Measurements from ENCODE around the gene ZNF512B. TPM values are rescaled to one million over a fixed set of nuclear protein-coding genes. Genes with fewer than 3 reads are reported as not detected.
"Not testable (repeated sequence)": the region's sequence is repeated elsewhere in the genome, so short reads cannot be mapped to it uniquely, and the experiment has no call there.

The ZNF512B gene
- total and polyA plus RNA-seq, 4 donors, result 1.8 to 11.8 (median 9.8) TPM

- peak overlapping the region in 1 of 2 donors; percentile 16 for H3K27ac ChIP-seq (ENCODE audit: low read depth in 1 of 2, low read length in 2 of 2)
- WGBS, result 56% methylated on average over 16 of the region's 16 CpGs
- TF ChIP-seq JUND (IDR thresholded peaks at IDR 0.05) (no peak), RAD21 (IDR thresholded peaks at IDR 0.05) (no peak), TAF1 (conservative IDR thresholded peaks at IDR 0.05) (no peak), HNF4A (conservative IDR thresholded peaks at IDR 0.05) (no peak), RXRA (IDR thresholded peaks at IDR 0.05) (no peak), GABPA (IDR thresholded peaks at IDR 0.05 in 1 of 2, conservative IDR thresholded peaks at IDR 0.05 in 1 of 2) (no peak), FOXA2 (IDR thresholded peaks at IDR 0.05) (no peak), HNF4G (IDR thresholded peaks at IDR 0.05) (no peak), SP1 (IDR thresholded peaks at IDR 0.05) (no peak)
- TF ChIP-seq, protein P1, sequence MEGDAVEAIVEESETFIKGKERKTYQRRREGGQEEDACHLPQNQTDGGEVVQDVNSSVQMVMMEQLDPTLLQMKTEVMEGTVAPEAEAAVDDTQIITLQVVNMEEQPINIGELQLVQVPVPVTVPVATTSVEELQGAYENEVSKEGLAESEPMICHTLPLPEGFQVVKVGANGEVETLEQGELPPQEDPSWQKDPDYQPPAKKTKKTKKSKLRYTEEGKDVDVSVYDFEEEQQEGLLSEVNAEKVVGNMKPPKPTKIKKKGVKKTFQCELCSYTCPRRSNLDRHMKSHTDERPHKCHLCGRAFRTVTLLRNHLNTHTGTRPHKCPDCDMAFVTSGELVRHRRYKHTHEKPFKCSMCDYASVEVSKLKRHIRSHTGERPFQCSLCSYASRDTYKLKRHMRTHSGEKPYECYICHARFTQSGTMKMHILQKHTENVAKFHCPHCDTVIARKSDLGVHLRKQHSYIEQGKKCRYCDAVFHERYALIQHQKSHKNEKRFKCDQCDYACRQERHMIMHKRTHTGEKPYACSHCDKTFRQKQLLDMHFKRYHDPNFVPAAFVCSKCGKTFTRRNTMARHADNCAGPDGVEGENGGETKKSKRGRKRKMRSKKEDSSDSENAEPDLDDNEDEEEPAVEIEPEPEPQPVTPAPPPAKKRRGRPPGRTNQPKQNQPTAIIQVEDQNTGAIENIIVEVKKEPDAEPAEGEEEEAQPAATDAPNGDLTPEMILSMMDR (IDR thresholded peaks at IDR 0.05; ENCODE audit: low read depth, low read length, missing input control), result no peak
- TF ChIP-seq, protein P2, sequence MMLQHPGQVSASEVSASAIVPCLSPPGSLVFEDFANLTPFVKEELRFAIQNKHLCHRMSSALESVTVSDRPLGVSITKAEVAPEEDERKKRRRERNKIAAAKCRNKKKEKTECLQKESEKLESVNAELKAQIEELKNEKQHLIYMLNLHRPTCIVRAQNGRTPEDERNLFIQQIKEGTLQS (IDR thresholded peaks at IDR 0.05), result no peak
- TF ChIP-seq, protein P3, sequence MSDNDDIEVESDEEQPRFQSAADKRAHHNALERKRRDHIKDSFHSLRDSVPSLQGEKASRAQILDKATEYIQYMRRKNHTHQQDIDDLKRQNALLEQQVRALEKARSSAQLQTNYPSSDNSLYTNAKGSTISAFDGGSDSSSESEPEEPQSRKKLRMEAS (IDR thresholded peaks at IDR 0.05), result no peak
- H3K27me3 ChIP-seq (ENCODE audit: control insufficient read depth in 4 of 4, insufficient read depth in 4 of 4, low read length in 3 of 4), result no peaks in the 10 kb centered on the region
- no peaks in the 10 kb centered on the region for H3K36me3 ChIP-seq (ENCODE audit: control insufficient read depth in 4 of 4, insufficient read depth in 3 of 4, low read depth in 1 of 4, low read length in 3 of 4)
- DNase-seq (ENCODE audit: low spot score), result no peak
- peaks cover 20 to 65% (median 43%) of the 10 kb centered on the region in 4 donors for H3K4me1 ChIP-seq (ENCODE audit: control insufficient read depth in 4 of 4, insufficient read depth in 4 of 4, low read length in 3 of 4)
- no peaks in the 10 kb centered on the region for H3K9me3 ChIP-seq (ENCODE audit: control insufficient read depth in 4 of 4, low read length in 3 of 4)
- no peak overlapping the region for H3K9ac ChIP-seq (ENCODE audit: low read depth in 1 of 2, low read length in 2 of 2)
- no peak overlapping the region for H3K4me3 ChIP-seq (ENCODE audit: low read depth in 1 of 3, low read length in 3 of 3)
Measured at GRCh38 chr20:63977739-63978276, 8.1 kb upstream of the ZNF512B start.

DNA sequence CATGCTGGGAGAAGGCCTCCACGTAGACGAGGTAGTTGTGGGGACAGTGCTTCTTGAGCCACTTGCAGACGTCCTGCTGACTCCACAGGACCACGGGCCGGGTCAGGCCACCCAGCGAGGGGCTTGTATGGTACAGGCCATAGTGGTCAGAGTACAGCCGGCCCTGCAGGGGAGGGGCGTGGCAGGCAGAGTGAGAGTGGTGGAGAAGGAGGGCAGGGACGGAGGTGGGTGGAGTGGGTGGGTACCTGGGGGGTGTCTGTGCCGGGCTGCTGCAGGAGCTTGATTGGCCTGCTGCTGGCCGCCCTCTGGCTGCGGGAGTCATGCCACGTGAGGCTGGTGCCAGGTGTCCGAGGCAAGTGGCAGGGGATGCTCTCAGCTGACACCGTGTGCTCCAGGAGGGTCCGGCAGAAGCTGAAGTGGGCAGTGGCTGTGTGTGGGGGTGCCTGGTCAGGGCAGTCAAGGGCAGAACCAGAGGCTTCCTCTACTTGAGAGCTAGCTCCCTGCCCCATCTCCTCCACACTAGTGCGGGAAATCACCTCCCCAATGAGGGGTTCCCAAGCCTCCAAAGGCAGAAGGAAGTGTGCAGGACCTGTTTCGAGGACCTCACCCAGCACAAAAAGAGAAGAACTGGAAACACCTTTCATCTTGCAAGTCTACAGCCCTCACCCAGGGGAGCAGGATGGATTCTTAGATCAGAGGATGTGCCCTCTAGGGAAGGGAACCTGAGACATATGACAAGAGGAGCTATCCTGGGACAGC lies 7.4 kb upstream of the ZNF512B start:
- 60% methylated on average over 18 of the region's 18 CpGs for WGBS
- Histone ChIP-seq H3K9ac (ENCODE audit: low read depth in 1 of 2, low read length in 2 of 2) (no peak overlapping the region), H3K27me3 (ENCODE audit: control insufficient read depth in 4 of 4, insufficient read depth in 4 of 4, low read length in 3 of 4) (no peaks in the 10 kb centered on the region), H3K4me3 (ENCODE audit: low read depth in 1 of 3, low read length in 3 of 3) (no peak overlapping the region), H3K36me3 (ENCODE audit: control insufficient read depth in 4 of 4, insufficient read depth in 3 of 4, low read depth in 1 of 4, low read length in 3 of 4) (no peaks in the 10 kb centered on the region), H3K9me3 (ENCODE audit: control insufficient read depth in 4 of 4, low read length in 3 of 4) (no peaks in the 10 kb centered on the region), H3K27ac (ENCODE audit: low read depth in 1 of 2, low read length in 2 of 2) (no peak overlapping the region), H3K4me1 (ENCODE audit: control insufficient read depth in 4 of 4, insufficient read depth in 4 of 4, low read length in 3 of 4) (peaks cover 20 to 65% (median 43%) of the 10 kb centered on the region in 4 donors)
- TF ChIP-seq RXRA (IDR thresholded peaks at IDR 0.05), result no peak
- TF ChIP-seq RAD21 (IDR thresholded peaks at IDR 0.05), result no peak
- TF ChIP-seq HNF4G (IDR thresholded peaks at IDR 0.05), result no peak
- no peak for TF ChIP-seq ZBTB33 (IDR thresholded peaks at IDR 0.05)
- TF ChIP-seq GABPA (IDR thresholded peaks at IDR 0.05 in 1 of 2, conservative IDR thresholded peaks at IDR 0.05 in 1 of 2), result no peak
- TF ChIP-seq FOXA2 (IDR thresholded peaks at IDR 0.05), result no peak
- TF ChIP-seq, protein P2 (IDR thresholded peaks at IDR 0.05), result no peak
- no peak for TF ChIP-seq TAF1 (conservative IDR thresholded peaks at IDR 0.05)
- TF ChIP-seq SP1 (IDR thresholded peaks at IDR 0.05), result no peak
- no peak for TF ChIP-seq REST (IDR thresholded peaks at IDR 0.05)
- no peak for TF ChIP-seq FOXA1 (IDR thresholded peaks at IDR 0.05)
- no peak for TF ChIP-seq EGR1 (IDR thresholded peaks at IDR 0.05; ENCODE audit: low read depth in 2 of 2)
- no peak for TF ChIP-seq NR2F2 (IDR thresholded peaks at IDR 0.05)
- DNase-seq (ENCODE audit: low spot score), result no peak

- peaks cover 17 to 61% (median 39%) of the 10 kb centered on the region in 4 donors for H3K4me1 ChIP-seq (ENCODE audit: control insufficient read depth in 4 of 4, insufficient read depth in 4 of 4, low read length in 3 of 4)
- 90% methylated on average over 7 of the region's 7 CpGs for WGBS
- H3K9ac ChIP-seq (ENCODE audit: low read depth in 1 of 2, low read length in 2 of 2), result not testable (repeated sequence)
Measured at GRCh38 chr20:63976511-63976910, 6.8 kb upstream of the ZNF512B start.

More at GRCh38 chr20:63976511-63976910, 6.8 kb upstream of the ZNF512B start:
- H3K27ac ChIP-seq (ENCODE audit: low read depth in 1 of 2, low read length in 2 of 2); DNase-seq (ENCODE audit: low spot score); H3K9me3 ChIP-seq (ENCODE audit: control insufficient read depth in 4 of 4, low read length in 3 of 4); H3K27me3 ChIP-seq (ENCODE audit: control insufficient read depth in 4 of 4, insufficient read depth in 4 of 4, low read length in 3 of 4); H3K4me3 ChIP-seq (ENCODE audit: low read depth in 1 of 3, low read length in 3 of 3); H3K36me3 ChIP-seq (ENCODE audit: control insufficient read depth in 4 of 4, insufficient read depth in 3 of 4, low read depth in 1 of 4, low read length in 3 of 4): not testable (repeated sequence)
